Measurements from ENCODE around the gene NHLH2. TPM values are rescaled to one million over a fixed set of nuclear protein-coding genes. Genes with fewer than 3 reads are reported as not detected.

Gene NHLH2
- total RNA-seq, 1 experiment from 2014 or later: not detected

GRCh38 chr1:115877511-115877910 is 36.6 kb upstream of the NHLH2 start:
- Histone ChIP-seq H3K79me2 (ENCODE audit: low read depth) (no peaks in the 10 kb centered on the region), H3F3A (ENCODE audit: insufficient read depth, low read depth) (no peaks in the 10 kb centered on the region), H2AFZ (no peak overlapping the region), H3K4me2 (no peak overlapping the region), H3K36me3 (ENCODE audit: low read depth) (no peaks in the 10 kb centered on the region), H3K9me3 (ENCODE audit: insufficient read depth, low read depth) (no peaks in the 10 kb centered on the region), H3K9me2 (ENCODE audit: insufficient read depth) (no peaks in the 10 kb centered on the region), H3K27ac (no peak overlapping the region), H3K4me3 (no peak overlapping the region), H4K20me1 (ENCODE audit: insufficient read depth) (no peaks in the 10 kb centered on the region), H3K27me3 (ENCODE audit: insufficient read depth, low read depth) (no peaks in the 10 kb centered on the region), H3K4me1 (replicated peaks; ENCODE audit: insufficient read depth) (0 out of 2 replicates have a peak, but pooled peaks cover 5% of the 10 kb centered on the region)
- no peak for TF ChIP-seq EZH2 (IDR thresholded peaks at IDR 0.05; ENCODE audit: low read depth)
- ChIA-PET POLR2A (ENCODE audit: unreplicated experiment) (no interaction called here), CTCF (no interaction called here)
- BruUV-seq (replicated peaks): no TSS peak
- DNase-seq: no peak
- intact Hi-C loops (cut with micrococcal nuclease; ENCODE audit: unreplicated experiment): no loop called here

- Histone ChIP-seq H3F3A (ENCODE audit: insufficient read depth, low read depth) (no peaks in the 10 kb centered on the region), H3K4me3 (no peak overlapping the region), H3K9me3 (ENCODE audit: insufficient read depth, low read depth) (no peaks in the 10 kb centered on the region), H3K36me3 (ENCODE audit: low read depth) (no peaks in the 10 kb centered on the region), H3K27ac (no peak overlapping the region), H3K4me2 (no peak overlapping the region), H3K4me1 (replicated peaks; ENCODE audit: insufficient read depth) (0 out of 2 replicates have a peak, but pooled peaks cover 5% of the 10 kb centered on the region), H3K79me2 (ENCODE audit: low read depth) (no peaks in the 10 kb centered on the region), H3K27me3 (ENCODE audit: insufficient read depth, low read depth) (no peaks in the 10 kb centered on the region), H3K9me2 (ENCODE audit: insufficient read depth) (no peaks in the 10 kb centered on the region), H2AFZ (peak overlapping the region; percentile 4; the same call in 1 of the 2 replicates), H4K20me1 (ENCODE audit: insufficient read depth) (no peaks in the 10 kb centered on the region)
- CTCF ChIA-PET: no interaction called here
- TF ChIP-seq EZH2 (IDR thresholded peaks at IDR 0.05; ENCODE audit: low read depth) (no peak), CTCF (conservative IDR thresholded peaks at IDR 0.05) (no peak)
- BruUV-seq (replicated peaks): no TSS peak
- intact Hi-C loops (cut with micrococcal nuclease; ENCODE audit: unreplicated experiment): no loop called here
- POLR2A ChIA-PET (ENCODE audit: unreplicated experiment): interaction anchor here (0.7 kb wide), 1 partner anchor 602 kb away, joined by 3 read pairs; no protein-coding TSS in a partner anchor
- no peak for DNase-seq
Observed at GRCh38 chr1:115874904-115875303, 34.0 kb upstream of the NHLH2 start.

- ChIA-PET POLR2A (ENCODE audit: unreplicated experiment) (interaction anchor here (0.5 to 0.7 kb wide), 2 partner anchors 289 to 602 kb away, joined by 3 to 9 read pairs; no protein-coding TSS in a partner anchor), CTCF (no interaction called here)
- Histone ChIP-seq H3K4me2 (no peak overlapping the region), H3K9me3 (ENCODE audit: insufficient read depth, low read depth) (no peaks in the 10 kb centered on the region), H3F3A (ENCODE audit: insufficient read depth, low read depth) (no peaks in the 10 kb centered on the region), H3K27ac (no peak overlapping the region), H4K20me1 (ENCODE audit: insufficient read depth) (no peaks in the 10 kb centered on the region), H3K36me3 (ENCODE audit: low read depth) (no peaks in the 10 kb centered on the region), H3K4me1 (replicated peaks; ENCODE audit: insufficient read depth) (0 out of 2 replicates have a peak, but pooled peaks cover 5% of the 10 kb centered on the region), H3K4me3 (no peak overlapping the region), H2AFZ (0 out of 2 replicates have a peak overlapping the region, but pooled peaks have one; percentile 4), H3K27me3 (ENCODE audit: insufficient read depth, low read depth) (no peaks in the 10 kb centered on the region), H3K79me2 (ENCODE audit: low read depth) (no peaks in the 10 kb centered on the region), H3K9me2 (ENCODE audit: insufficient read depth) (no peaks in the 10 kb centered on the region)
- TF ChIP-seq EZH2 (IDR thresholded peaks at IDR 0.05; ENCODE audit: low read depth) (no peak), CTCF (conservative IDR thresholded peaks at IDR 0.05) (no peak)
- no TSS peak for BruUV-seq (replicated peaks)
- no peak for DNase-seq
- intact Hi-C loops (cut with micrococcal nuclease; ENCODE audit: unreplicated experiment): no loop called here
Observed at GRCh38 chr1:115874497-115874896, 33.6 kb upstream of the NHLH2 start.

- ChIA-PET CTCF (interaction anchor here (0.6 kb wide), 1 partner anchor 8 kb away, joined by 5 read pairs; no protein-coding TSS in a partner anchor), POLR2A (ENCODE audit: unreplicated experiment) (no interaction called here)
- H3K27ac ChIP-seq: no peak overlapping the region
- DNase-seq: no peak
- no peak overlapping the region for H3K4me2 ChIP-seq
- no peaks in the 10 kb centered on the region for H3K27me3 ChIP-seq (ENCODE audit: insufficient read depth, low read depth)
- H3K4me3 ChIP-seq: no peak overlapping the region
- no TSS peak for BruUV-seq (replicated peaks)
- H3F3A ChIP-seq (ENCODE audit: insufficient read depth, low read depth): no peaks in the 10 kb centered on the region
- intact Hi-C loops (cut with micrococcal nuclease; ENCODE audit: unreplicated experiment): no loop called here
- no peak overlapping the region for H2AFZ ChIP-seq
- TF ChIP-seq EZH2 (IDR thresholded peaks at IDR 0.05; ENCODE audit: low read depth): no peak
- no peak for TF ChIP-seq CTCF (conservative IDR thresholded peaks at IDR 0.05)
- no peaks in the 10 kb centered on the region for H3K9me3 ChIP-seq (ENCODE audit: insufficient read depth, low read depth)
- H3K4me1 ChIP-seq (replicated peaks; ENCODE audit: insufficient read depth): 0 out of 2 replicates have a peak, but pooled peaks cover 5% of the 10 kb centered on the region
- H3K36me3 ChIP-seq (ENCODE audit: low read depth): no peaks in the 10 kb centered on the region
- H3K9me2 ChIP-seq (ENCODE audit: insufficient read depth): no peaks in the 10 kb centered on the region
- H4K20me1 ChIP-seq (ENCODE audit: insufficient read depth): no peaks in the 10 kb centered on the region
- no peaks in the 10 kb centered on the region for H3K79me2 ChIP-seq (ENCODE audit: low read depth)
Observed at GRCh38 chr1:115873184-115873583, 32.3 kb upstream of the NHLH2 start.

All from PC-9 (cell line).